Duodenal mucosa (tissue), 2 donors: ENCODE results near the gene MAML3.

Experiments used
- H3K27ac ChIP-seq: one replicate; pipeline ENCODE4 v1.7.0; 2013; ENCODE audit warnings: low read depth, low read length
- H3K27me3 ChIP-seq, 2 donors: one replicate each; pipeline ENCODE4 v1.7.0; 2013; ENCODE audit warnings: low read length in 2 of 2, control low read depth in 1 of 2; ENCODE audit not compliant: insufficient read depth in 2 of 2, control insufficient read depth in 1 of 2
- H3K36me3 ChIP-seq, 2 donors: one replicate each; pipeline ENCODE4 v1.7.0; 2013; ENCODE audit warnings: low read length in 2 of 2, control low read depth in 1 of 2; ENCODE audit not compliant: insufficient read depth in 2 of 2, control insufficient read depth in 1 of 2
- H3K4me1 ChIP-seq, 2 donors: one replicate each; pipeline ENCODE4 v1.7.0; 2013; ENCODE audit warnings: low read length in 2 of 2, control low read depth in 1 of 2; ENCODE audit not compliant: insufficient read depth in 2 of 2, control insufficient read depth in 1 of 2
- H3K4me3 ChIP-seq, 2 donors: one replicate each; pipeline ENCODE4 v1.7.0; 2013; ENCODE audit warnings: low read length in 2 of 2, low read depth in 1 of 2
- H3K9ac ChIP-seq, 2 donors: one replicate each; pipeline ENCODE4 v1.7.0; 2013; ENCODE audit warnings: low read length in 2 of 2, low read depth in 1 of 2
- H3K9me3 ChIP-seq, 2 donors: one replicate each; pipeline ENCODE4 v1.7.0; 2013; ENCODE audit warnings: low read length in 2 of 2, control low read depth in 1 of 2; ENCODE audit not compliant: control insufficient read depth in 1 of 2

The MAML3 gene

GRCh38 chr4:140116442-140117104 lies 37.4 kb downstream of the MAML3 start:
- Histone ChIP-seq H3K9ac (no peak overlapping the region), H3K27me3 (no peaks in the 10 kb centered on the region), H3K4me3 (no peak overlapping the region), H3K27ac (no peak overlapping the region), H3K9me3 (no peaks in the 10 kb centered on the region), H3K36me3 (no peaks in the 10 kb centered on the region), H3K4me1 (peaks cover 0 to 21% of the 10 kb centered on the region in 2 donors)

- Histone ChIP-seq H3K4me1 (peaks cover 0 to 23% of the 10 kb centered on the region in 2 donors), H3K27ac (no peak overlapping the region), H3K9ac (no peak overlapping the region), H3K36me3 (no peaks in the 10 kb centered on the region), H3K27me3 (no peaks in the 10 kb centered on the region), H3K4me3 (no peak overlapping the region), H3K9me3 (no peaks in the 10 kb centered on the region)
Observed at GRCh38 chr4:140115140-140115539, 38.8 kb downstream of the MAML3 start.

- no peaks in the 10 kb centered on the region for H3K27me3 ChIP-seq
- H3K4me3 ChIP-seq = no peak overlapping the region
- no peak overlapping the region for H3K27ac ChIP-seq
- H3K4me1 ChIP-seq = peaks cover 0 to 24% of the 10 kb centered on the region in 2 donors
- no peaks in the 10 kb centered on the region for H3K9me3 ChIP-seq
- no peak overlapping the region for H3K9ac ChIP-seq
- no peaks in the 10 kb centered on the region for H3K36me3 ChIP-seq
Observed at GRCh38 chr4:140113653-140114052, 40.3 kb downstream of the MAML3 start.

- Histone ChIP-seq H3K4me3 (no peak overlapping the region), H3K9me3 (no peaks in the 10 kb centered on the region), H3K27ac (no peak overlapping the region), H3K4me1 (peaks cover 0 to 24% of the 10 kb centered on the region in 2 donors), H3K36me3 (no peaks in the 10 kb centered on the region), H3K27me3 (no peaks in the 10 kb centered on the region), H3K9ac (no peak overlapping the region)
Observed at GRCh38 chr4:140112576-140112975, 41.4 kb downstream of the MAML3 start.

- Histone ChIP-seq H3K9me3 (no peaks in the 10 kb centered on the region), H3K36me3 (no peaks in the 10 kb centered on the region), H3K27me3 (no peaks in the 10 kb centered on the region), H3K27ac (no peak overlapping the region), H3K9ac (no peak overlapping the region), H3K4me1 (peaks cover 0 to 18% of the 10 kb centered on the region in 2 donors), H3K4me3 (no peak overlapping the region)
Observed at GRCh38 chr4:140111256-140111655, 42.7 kb downstream of the MAML3 start.

- Histone ChIP-seq H3K27ac (no peak overlapping the region), H3K4me3 (no peak overlapping the region), H3K4me1 (peaks cover 0 to 16% of the 10 kb centered on the region in 2 donors), H3K27me3 (no peaks in the 10 kb centered on the region), H3K9me3 (no peaks in the 10 kb centered on the region), H3K36me3 (no peaks in the 10 kb centered on the region), H3K9ac (no peak overlapping the region)
Observed at GRCh38 chr4:140110542-140111215, 43.3 kb downstream of the MAML3 start.

- Histone ChIP-seq H3K9me3 (no peaks in the 10 kb centered on the region), H3K9ac (no peak overlapping the region), H3K4me3 (no peak overlapping the region), H3K27me3 (no peaks in the 10 kb centered on the region), H3K4me1 (peaks cover 0 to 16% of the 10 kb centered on the region in 2 donors), H3K27ac (no peak overlapping the region), H3K36me3 (no peaks in the 10 kb centered on the region)
Observed at GRCh38 chr4:140109737-140110136, 44.2 kb downstream of the MAML3 start.

GRCh38 chr4:140109292-140109691 lies 44.7 kb downstream of the MAML3 start:
- Histone ChIP-seq H3K9ac (no peak overlapping the region), H3K4me1 (peaks cover 0 to 16% of the 10 kb centered on the region in 2 donors), H3K4me3 (no peak overlapping the region), H3K27me3 (no peaks in the 10 kb centered on the region), H3K36me3 (no peaks in the 10 kb centered on the region), H3K9me3 (no peaks in the 10 kb centered on the region), H3K27ac (no peak overlapping the region)

- no peak overlapping the region for H3K27ac ChIP-seq
- H3K9ac ChIP-seq = no peak overlapping the region
- H3K27me3 ChIP-seq = no peaks in the 10 kb centered on the region
- no peaks in the 10 kb centered on the region for H3K9me3 ChIP-seq
- H3K36me3 ChIP-seq = no peaks in the 10 kb centered on the region
- peaks cover 0 to 12% of the 10 kb centered on the region in 2 donors for H3K4me1 ChIP-seq
- no peak overlapping the region for H3K4me3 ChIP-seq
Observed at GRCh38 chr4:140108713-140109230, 45.2 kb downstream of the MAML3 start.

GRCh38 chr4:140108243-140108642 lies 45.7 kb downstream of the MAML3 start:
- Histone ChIP-seq H3K9me3 (no peaks in the 10 kb centered on the region), H3K27me3 (no peaks in the 10 kb centered on the region), H3K36me3 (no peaks in the 10 kb centered on the region), H3K9ac (no peak overlapping the region), H3K4me1 (peaks cover 0 to 7% of the 10 kb centered on the region in 2 donors), H3K4me3 (no peak overlapping the region), H3K27ac (no peak overlapping the region)
